Smooth muscle cell (in vitro differentiated cells): Measurements from ENCODE around the gene GFM1. TPM values are rescaled to one million over a fixed set of nuclear protein-coding genes. Genes with fewer than 3 reads are reported as not detected.

Experiments
- DNase-seq: peaks from one replicate; lab custom pipeline; 2025; ENCODE audit not compliant: unreplicated experiment; lab: John Stamatoyannopoulos, UW
- H2AFZ ChIP-seq: fragments of 200-600 bp; sonication (generic); 2 replicates; pipeline ENCODE4 v1.6.0; 2016; ENCODE audit warnings: antibody characterized with exemption, low read depth, mild to moderate bottlenecking
- H3F3A ChIP-seq: fragments of 200-600 bp; sonication (generic); 2 replicates; pipeline ENCODE4 v1.6.0; 2017; ENCODE audit warnings: antibody characterized with exemption, low read depth
- H3K27ac ChIP-seq: fragments of 200-600 bp; sonication (generic); 2 replicates; pipeline ENCODE4 v1.5.1; 2016; ENCODE audit warnings: low read depth, mild to moderate bottlenecking
- H3K27me3 ChIP-seq: fragments of 200-600 bp; sonication (generic); 2 replicates; pipeline ENCODE4 v1.6.1; 2016; ENCODE audit warnings: low read depth, mild to moderate bottlenecking
- H3K36me3 ChIP-seq: fragments of 200-600 bp; sonication (generic); 2 replicates; pipeline ENCODE4 v1.5.1; 2016; ENCODE audit warnings: low read depth
- H3K4me1 ChIP-seq: fragments of 200-600 bp; sonication (generic); 2 replicates; pipeline ENCODE4 v1.5.1; 2016; ENCODE audit warnings: low read depth
- H3K4me2 ChIP-seq: fragments of 200-600 bp; sonication (generic); 2 replicates; pipeline ENCODE4 v1.6.0; 2016; ENCODE audit warnings: mild to moderate bottlenecking
- H3K4me3 ChIP-seq: fragments of 200-600 bp; sonication (generic); 2 replicates; pipeline ENCODE4 v1.5.1; 2016; ENCODE audit warnings: mild to moderate bottlenecking
- H3K79me2 ChIP-seq: fragments of 200-600 bp; sonication (generic); 2 replicates; pipeline ENCODE4 v1.6.0; 2016; ENCODE audit warnings: low read depth, mild to moderate bottlenecking
- H3K9ac ChIP-seq: fragments of 200-600 bp; sonication (generic); 2 replicates; pipeline ENCODE4 v1.6.0; 2016; ENCODE audit warnings: low read depth
- H3K9me3 ChIP-seq: fragments of 200-600 bp; sonication (generic); replicated peaks from 2 replicates; pipeline ENCODE4 v1.5.1; 2016; ENCODE audit warnings: low read depth
- H4K20me1 ChIP-seq: fragments of 200-600 bp; sonication (generic); 2 replicates; pipeline ENCODE4 v1.6.0; 2016; ENCODE audit warnings: low read depth
- WGBS: methylation state at CpG from one replicate; pipeline ENCODE4 v1.1.7; 2016; ENCODE audit warnings: low lambda C conversion rate; 5-methylcytosine and 5-hydroxymethylcytosine counted together
- polyA plus RNA-seq: library from polyadenylated mRNA; unstranded; fragments of >200 nt; fragmentation: Nextera tagmentation; extraction: Ambion mirVana; gene quantifications from 2 replicates; pipeline ENCODE4 v1.2.1, GENCODE V29; 2016
- total RNA-seq: library from RNA; depleted of rRNA; stranded (reverse); fragments of >200 nt; gene quantifications from 2 replicates; pipeline ENCODE4 v1.2.3, GENCODE V29; 2014
- TF ChIP-seq, protein P1 (sequence below): fragments of 200-600 bp; sonication (generic); IDR thresholded peaks from 2 replicates; pipeline ENCODE4 v1.5.1; 2017; ENCODE audit warnings: borderline replicate concordance, mild to moderate bottlenecking, antibody characterized with exemption; ENCODE audit not compliant: insufficient read depth, poor library complexity, severe bottlenecking

The GFM1 gene
- total and polyA plus RNA-seq, 2 experiments from 2014 or later = 19.4 to 34.9 TPM

DNA sequence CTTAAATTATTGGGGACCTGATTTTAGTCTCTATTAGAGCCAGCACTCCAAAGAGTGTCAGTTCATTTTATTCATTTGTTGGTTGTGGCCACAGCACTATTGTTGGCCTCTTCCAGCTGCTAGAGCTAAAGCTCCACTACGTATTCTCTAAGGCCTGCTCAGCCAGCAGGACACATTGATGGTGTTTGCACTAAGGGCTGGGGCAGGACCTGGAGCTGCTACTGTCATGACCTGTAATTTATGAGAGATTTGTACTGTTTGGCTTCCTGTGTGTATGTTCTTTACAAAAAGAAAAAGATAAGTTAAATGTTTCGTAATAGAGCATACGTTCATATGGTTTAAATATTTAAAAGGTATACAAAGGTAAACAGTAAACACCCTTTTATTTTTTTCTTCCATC is 8.1 kb downstream of the GFM1 start:
- WGBS = 96% methylated on average over 3 of the region's 3 CpGs
- Histone ChIP-seq H3K79me2 (peaks cover 7% of the 10 kb centered on the region), H3K27ac (no peak overlapping the region), H4K20me1 (no peaks in the 10 kb centered on the region), H3K4me2 (no peak overlapping the region), H3K27me3 (no peaks in the 10 kb centered on the region), H3K4me1 (no peaks in the 10 kb centered on the region), H3K36me3 (peaks cover 25% of the 10 kb centered on the region), H3K9me3 (no peaks in the 10 kb centered on the region), H3K9ac (no peak overlapping the region), H2AFZ (no peak overlapping the region), H3K4me3 (no peak overlapping the region), H3F3A (no peaks in the 10 kb centered on the region)
- TF ChIP-seq, protein P1, sequence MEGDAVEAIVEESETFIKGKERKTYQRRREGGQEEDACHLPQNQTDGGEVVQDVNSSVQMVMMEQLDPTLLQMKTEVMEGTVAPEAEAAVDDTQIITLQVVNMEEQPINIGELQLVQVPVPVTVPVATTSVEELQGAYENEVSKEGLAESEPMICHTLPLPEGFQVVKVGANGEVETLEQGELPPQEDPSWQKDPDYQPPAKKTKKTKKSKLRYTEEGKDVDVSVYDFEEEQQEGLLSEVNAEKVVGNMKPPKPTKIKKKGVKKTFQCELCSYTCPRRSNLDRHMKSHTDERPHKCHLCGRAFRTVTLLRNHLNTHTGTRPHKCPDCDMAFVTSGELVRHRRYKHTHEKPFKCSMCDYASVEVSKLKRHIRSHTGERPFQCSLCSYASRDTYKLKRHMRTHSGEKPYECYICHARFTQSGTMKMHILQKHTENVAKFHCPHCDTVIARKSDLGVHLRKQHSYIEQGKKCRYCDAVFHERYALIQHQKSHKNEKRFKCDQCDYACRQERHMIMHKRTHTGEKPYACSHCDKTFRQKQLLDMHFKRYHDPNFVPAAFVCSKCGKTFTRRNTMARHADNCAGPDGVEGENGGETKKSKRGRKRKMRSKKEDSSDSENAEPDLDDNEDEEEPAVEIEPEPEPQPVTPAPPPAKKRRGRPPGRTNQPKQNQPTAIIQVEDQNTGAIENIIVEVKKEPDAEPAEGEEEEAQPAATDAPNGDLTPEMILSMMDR = no peak
- DNase-seq = no peak

DNA sequence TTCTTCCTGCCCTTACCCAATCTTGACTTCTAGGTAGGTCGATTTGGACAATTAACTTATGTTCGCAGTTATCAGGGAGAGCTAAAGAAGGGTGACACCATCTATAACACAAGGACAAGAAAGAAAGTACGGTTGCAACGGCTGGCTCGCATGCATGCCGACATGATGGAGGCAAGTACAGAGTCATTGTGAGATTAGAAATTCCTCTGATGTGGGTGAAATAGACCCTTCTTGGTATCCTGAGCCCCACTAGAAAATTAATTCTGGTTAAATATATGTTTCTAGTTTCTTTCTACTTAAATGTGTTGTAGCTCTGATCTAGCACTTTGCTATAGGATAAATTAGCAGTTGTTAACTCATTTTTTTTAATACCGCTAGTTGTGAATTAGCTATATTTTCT is 14.6 kb downstream of the GFM1 start:
- DNase-seq = no peak
- 92% methylated on average over 7 of the region's 7 CpGs for WGBS
- Histone ChIP-seq H3K79me2 (peaks cover 4% of the 10 kb centered on the region), H4K20me1 (no peaks in the 10 kb centered on the region), H3K9me3 (no peaks in the 10 kb centered on the region), H3K27me3 (no peaks in the 10 kb centered on the region), H2AFZ (no peak overlapping the region), H3K27ac (peak overlapping the region; percentile 24), H3F3A (no peaks in the 10 kb centered on the region), H3K4me1 (no peaks in the 10 kb centered on the region), H3K4me3 (no peak overlapping the region), H3K36me3 (peaks cover 11% of the 10 kb centered on the region), H3K4me2 (no peak overlapping the region), H3K9ac (no peak overlapping the region)
- TF ChIP-seq, protein P1 = no peak

DNA sequence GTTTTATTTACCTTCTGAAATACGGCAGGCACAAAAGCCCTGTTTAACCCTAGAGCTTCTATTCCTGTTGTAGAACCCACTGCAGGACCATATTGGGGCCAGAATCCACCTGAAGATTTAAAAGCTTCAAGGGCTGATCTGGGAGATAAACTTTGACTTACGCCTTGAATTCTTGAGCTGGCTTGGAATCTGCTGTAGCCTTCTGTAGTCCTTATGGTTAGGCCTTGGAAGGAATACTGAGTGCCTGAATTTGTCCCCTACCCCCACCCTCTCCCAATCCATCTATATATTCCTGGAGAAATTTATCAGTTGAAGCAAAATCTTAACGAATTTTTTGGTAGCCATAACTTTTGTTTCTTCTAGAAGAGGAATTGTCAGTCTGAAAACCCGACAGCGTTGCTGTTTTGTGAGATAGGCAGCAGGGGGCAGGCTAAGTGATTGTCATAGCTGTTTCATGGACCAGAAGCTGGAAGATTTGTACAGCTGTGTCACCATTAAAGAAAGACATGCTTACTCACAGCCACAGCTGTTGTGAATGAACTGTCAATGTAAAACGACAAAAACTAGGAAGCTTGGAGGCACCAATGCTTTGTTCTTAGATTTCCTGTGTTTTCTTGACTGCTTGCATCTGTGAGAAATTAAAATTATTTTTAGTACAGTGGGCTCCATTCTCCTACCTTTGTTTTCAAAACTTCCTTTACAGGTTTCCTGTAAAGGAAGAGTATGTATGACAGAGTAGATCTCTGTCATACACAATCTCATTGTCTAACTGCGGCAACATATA is 15.3 kb downstream of the GFM1 start:
- peak; percentile 2 for DNase-seq
- no peaks in the 10 kb centered on the region for H3K4me1 ChIP-seq
- no peak overlapping the region for H3K4me3 ChIP-seq
- WGBS = 59% methylated on average over 7 of the region's 7 CpGs
- H3K4me2 ChIP-seq = no peak overlapping the region
- H3K27ac ChIP-seq = peak overlapping the region; percentile 30
- peaks cover 10% of the 10 kb centered on the region for H3K36me3 ChIP-seq
- TF ChIP-seq, protein P1 = peak; percentile 75
- peaks cover 4% of the 10 kb centered on the region for H3K79me2 ChIP-seq
- no peak overlapping the region for H2AFZ ChIP-seq
- H3K27me3 ChIP-seq = no peaks in the 10 kb centered on the region
- no peaks in the 10 kb centered on the region for H3K9me3 ChIP-seq
- no peaks in the 10 kb centered on the region for H4K20me1 ChIP-seq
- no peak overlapping the region for H3K9ac ChIP-seq
- no peaks in the 10 kb centered on the region for H3F3A ChIP-seq

DNA sequence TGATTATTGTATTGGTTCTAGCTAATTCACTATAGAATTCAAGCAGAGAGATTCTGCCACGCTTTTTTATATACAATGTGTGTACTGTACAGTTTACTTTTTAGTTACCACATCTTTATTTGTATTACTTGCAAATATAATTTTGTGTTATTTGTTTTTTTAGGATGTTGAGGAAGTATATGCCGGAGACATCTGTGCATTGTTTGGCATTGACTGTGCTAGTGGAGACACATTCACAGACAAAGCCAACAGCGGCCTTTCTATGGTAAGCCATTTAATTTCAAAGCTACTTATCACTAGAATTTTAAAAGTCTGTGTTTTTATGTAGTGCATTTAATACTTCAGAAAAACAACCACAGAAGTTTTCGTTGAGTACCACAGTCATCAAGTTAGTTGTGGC is 16.4 kb downstream of the GFM1 start:
- no peaks in the 10 kb centered on the region for H3K27me3 ChIP-seq
- H3K27ac ChIP-seq = no peak overlapping the region
- TF ChIP-seq, protein P1 = no peak
- no peak overlapping the region for H2AFZ ChIP-seq
- no peak overlapping the region for H3K9ac ChIP-seq
- no peaks in the 10 kb centered on the region for H3K4me1 ChIP-seq
- H3K79me2 ChIP-seq = peaks cover 4% of the 10 kb centered on the region
- no peak overlapping the region for H3K4me3 ChIP-seq
- no peaks in the 10 kb centered on the region for H4K20me1 ChIP-seq
- H3K4me2 ChIP-seq = no peak overlapping the region
- no peaks in the 10 kb centered on the region for H3F3A ChIP-seq
- 99% methylated on average over 4 of the region's 4 CpGs for WGBS
- DNase-seq = no peak
- H3K9me3 ChIP-seq = no peaks in the 10 kb centered on the region
- peaks cover 5% of the 10 kb centered on the region for H3K36me3 ChIP-seq
